Heart right ventricle (tissue), 16 donors: ENCODE measurements around the gene DUSP16. TPM values are rescaled to one million over a fixed set of nuclear protein-coding genes. Genes with fewer than 3 reads are reported as not detected.
"Not testable (repeated sequence)": the region's sequence is repeated elsewhere in the genome, so short reads cannot be mapped to it uniquely, and the experiment has no call there.

Source experiments
- ATAC-seq, 8 donors: fragments of 200-7000 bp; cut with Tn5 transposase; one replicate each; pipeline ENCODE4 v1.9.1; 2020; ENCODE audit warnings: mild to moderate bottlenecking in 8 of 8, moderate library complexity in 8 of 8, moderate number of reproducible peaks in 1 of 8
- DNase-seq, 2 donors: peaks; one replicate each; pipeline ENCODE4 v3.0.0-alpha.2; 2020
- H3K27ac ChIP-seq, 10 donors: fragments of 200-600 bp; sonication (generic) in 2 of 10; one replicate each; pipeline versions ENCODE4 v1.5.0 to v1.8.0; 2020 to 2022; ENCODE audit warnings: mild to moderate bottlenecking in 3 of 10
- H3K27me3 ChIP-seq, 7 donors: fragments of 200-600 bp; one replicate each; pipeline ENCODE4 v1.8.0; 2021 to 2022; ENCODE audit warnings: mild to moderate bottlenecking in 2 of 7
- H3K36me3 ChIP-seq, 9 donors: fragments of 200-600 bp; sonication (generic) in 1 of 9; one replicate each; pipeline versions ENCODE4 v1.5.0 to v1.8.0; 2020 to 2022; ENCODE audit warnings: mild to moderate bottlenecking in 2 of 9
- H3K4me1 ChIP-seq, 9 donors: fragments of 200-600 bp; sonication (generic) in 1 of 9; one replicate each; pipeline versions ENCODE4 v1.5.0 to v1.8.0; 2020 to 2022; ENCODE audit warnings: mild to moderate bottlenecking in 4 of 9
- H3K4me3 ChIP-seq, 10 donors: fragments of 200-600 bp; sonication (generic) in 2 of 10; one replicate each; pipeline versions ENCODE4 v1.5.0 to v1.8.0; 2020 to 2022; ENCODE audit warnings: mild to moderate bottlenecking in 7 of 10, moderate library complexity in 2 of 10
- H3K9me3 ChIP-seq, 11 donors: fragments of 200-600 bp in 10 of 11; sonication (generic) in 2 of 11; one replicate each; pipeline versions ENCODE4 v1.5.0 to v1.8.0; 2013 to 2022; ENCODE audit warnings: mild to moderate bottlenecking in 2 of 11, control low read depth in 1 of 11, moderate library complexity in 1 of 11
- CTCF ChIP-seq, 9 donors: fragments of 200-600 bp; sonication (generic) in 2 of 9; IDR thresholded peaks; one replicate each; pipeline versions ENCODE4 v1.5.0 to v1.8.0; 2021 to 2022; ENCODE audit warnings: antibody characterized with exemption in 9 of 9, mild to moderate bottlenecking in 5 of 9, moderate library complexity in 1 of 9
- WGBS, 2 donors: extraction: QIAGEN DNeasy Blood & Tissue Kit; methylation state at CpG; one replicate each; pipeline ENCODE4 v1.1.7; 2013; ENCODE audit warnings: inconsistent platforms in 1 of 2; 5-methylcytosine and 5-hydroxymethylcytosine counted together
- intact Hi-C, 10 donors: fragments of 100-400 bp; cut with DNase I; formaldehyde crosslinking; loops; one replicate each; pipeline versions ENCODE4 v1.11.1 to v1.14.2; 2022
- polyA plus RNA-seq, 2 donors: library from polyadenylated mRNA; stranded (reverse); fragments of 200-250 nt; gene quantifications; one replicate each; pipeline ENCODE4 v1.2.3, GENCODE V29; 2013
- total RNA-seq, 10 donors: library from RNA; stranded (reverse); fragmentation: NEBNext Ultra II Directional in 3 of 10; extraction: Animal tissue kit (Norgen Biotek cat#: 25700) in 3 of 10; gene quantifications; one replicate each; pipeline versions ENCODE4 v1.2.1 to v1.2.4, GENCODE V29; 2021 to 2023
- donor health status: Arrhythmogenic right ventricular cardiomyopathy.
- donor health status: ischemic (EF 13 %, LVEDD 7.1; RV severe dilation, severe dysfunction).
- donor health status: healthy with polysubstance abuse.
- donor health status: DM: no; HTN: yes; CAD: no.
- donor health status: DM: no; HTN: no; CAD: no.
- donor health status: ischemic (EF 25% LVEDD 6.9; RV normal size, moderate dysfunction).
- donor health status: ischemic (EF 25% LVEDD 5.7; RV mildly dilated, moderate dysfunction).
- donor health status: healthy.
- donor health status: DM: yes; HTN: yes; CAD: no.
- donor health status: Ischemic cardiomyopathy.
- donor health status: ischemic (EF 35%, LVEDD 5.7; RV mildly dilated, moderate dysfunction).
- donor health status: nonischemic (EF 11% LVEDD 7.7; RV severe dilation, severe dysfunction).
- donor health status: DM: yes; HTN: yes; CAD: no.
- donor health status: PGD.
- donor health status: ischemic (EF 29% LVEDD 5.4; RV normal size, mild dysfunction).
- donor health status: nonischemic (EF 23%, LVEDD 6.1; RV moderate dilation, normal function).

DUSP16 gene
- total and polyA plus RNA-seq, 12 donors = 2.6 to 21.7 (median 15.8) TPM

- WGBS, 2 donors = 71 to 82% methylated on average over 2 of the region's 2 CpGs
- intact Hi-C loops = no loop called here
Measured at GRCh38 chr12:12585115-12585863, 22.6 kb upstream of the DUSP16 start.

GRCh38 chr12:12583510-12584178 is 21.0 kb upstream of the DUSP16 start:
- intact Hi-C loops = no loop called here

More at GRCh38 chr12:12585115-12585863, 22.6 kb upstream of the DUSP16 start:
- DNase-seq (no peak), ATAC-seq (no peak)
- Histone ChIP-seq H3K4me3 (no peak overlapping the region), H3K27ac (no peak overlapping the region), H3K9me3 (no peaks in the 10 kb centered on the region), H3K27me3 (no peaks in the 10 kb centered on the region), H3K36me3 (no peaks in the 10 kb centered on the region), H3K4me1 (peaks cover 0 to 11% (median 0%) of the 10 kb centered on the region in 9 donors)
- TF ChIP-seq CTCF (IDR thresholded peaks at IDR 0.05) = no peak

GRCh38 chr12:12582895-12583303 is 20.2 kb upstream of the DUSP16 start:
- WGBS, 2 donors = 79 to 85% methylated on average over 6 of the region's 6 CpGs
- Histone ChIP-seq H3K9me3 (no peaks in the 10 kb centered on the region), H3K27ac (no peak overlapping the region), H3K27me3 (no peaks in the 10 kb centered on the region), H3K36me3 (no peaks in the 10 kb centered on the region), H3K4me3 (no peak overlapping the region), H3K4me1 (peaks cover 0 to 11% (median 0%) of the 10 kb centered on the region in 9 donors)
- DNase-seq (no peak), ATAC-seq (no peak)
- TF ChIP-seq CTCF (IDR thresholded peaks at IDR 0.05) = no peak
- intact Hi-C loops = no loop called here

More at GRCh38 chr12:12583510-12584178, 21.0 kb upstream of the DUSP16 start:
- DNase-seq (no peak), ATAC-seq (no peak)
- no peak overlapping the region for H3K27ac ChIP-seq
- H3K27me3 ChIP-seq = no peaks in the 10 kb centered on the region
- H3K4me3 ChIP-seq = no peak overlapping the region
- no peaks in the 10 kb centered on the region for H3K9me3 ChIP-seq
- no peak for TF ChIP-seq CTCF (IDR thresholded peaks at IDR 0.05)
- H3K4me1 ChIP-seq = peaks cover 0 to 11% (median 0%) of the 10 kb centered on the region in 9 donors
- 81 to 85% methylated on average over 5 of the region's 5 CpGs for WGBS, 2 donors
- no peaks in the 10 kb centered on the region for H3K36me3 ChIP-seq

- 78 to 83% methylated on average over 4 of the region's 4 CpGs for WGBS, 2 donors
- TF ChIP-seq CTCF (IDR thresholded peaks at IDR 0.05) = no peak
- peak overlapping the region in 1 of 10 donors; percentile 7 for H3K27ac ChIP-seq
Measured at GRCh38 chr12:12582193-12582881, 19.7 kb upstream of the DUSP16 start.

DNA sequence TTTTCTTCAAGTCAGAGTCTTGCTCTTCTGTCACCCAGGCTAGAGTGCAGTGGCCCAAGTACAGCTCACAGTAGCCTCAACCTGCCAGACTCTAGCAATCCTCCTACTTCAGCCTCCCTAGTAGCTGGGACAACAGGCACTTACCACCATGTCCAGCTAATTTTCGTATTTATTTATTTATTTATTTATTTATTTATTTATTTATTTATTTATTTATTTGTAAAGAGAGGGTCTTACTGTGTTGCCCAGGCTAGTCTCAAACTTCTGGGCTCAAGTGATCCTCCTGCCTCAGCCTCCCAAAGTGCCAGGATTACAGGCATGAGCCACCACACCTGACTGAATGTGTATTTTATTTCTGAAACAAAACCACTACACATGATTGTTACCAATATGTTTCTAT is 18.1 kb upstream of the DUSP16 start:
- H3K36me3 ChIP-seq, H3K27ac ChIP-seq, intact Hi-C loops, H3K9me3 ChIP-seq, H3K4me3 ChIP-seq, ATAC-seq, DNase-seq, H3K27me3 ChIP-seq: not testable (repeated sequence)
- H3K4me1 ChIP-seq = peaks cover 0 to 10% (median 0%) of the 10 kb centered on the region in 9 donors
- 89 to 91% methylated on average over 1 of the region's 1 CpG for WGBS, 2 donors

More at GRCh38 chr12:12582193-12582881, 19.7 kb upstream of the DUSP16 start:
- Histone ChIP-seq H3K9me3 (no peaks in the 10 kb centered on the region), H3K27me3 (no peaks in the 10 kb centered on the region), H3K4me1 (peaks cover 0 to 11% (median 0%) of the 10 kb centered on the region in 9 donors), H3K36me3 (no peaks in the 10 kb centered on the region), H3K4me3 (no peak overlapping the region)
- ATAC-seq (no peak), DNase-seq (no peak)
- intact Hi-C loops = no loop called here
